DOHH2 (cell line): Measurements from ENCODE around the gene ALDH1L2.

Experiments
- H3F3A ChIP-seq: fragments of 200-600 bp; sonication (generic), shearing (Covaris generic); 2 replicates; pipeline ENCODE4 v1.6.0; 2016; ENCODE audit warnings: antibody characterized with exemption, mild to moderate bottlenecking; ENCODE audit not compliant: control insufficient read depth, insufficient read depth
- H3K27ac ChIP-seq: fragments of 200-600 bp; sonication (generic); 2 replicates; pipeline ENCODE4 v1.5.1; 2014; ENCODE audit warnings: low read depth, mild to moderate bottlenecking, low read length, moderate library complexity
- H3K27me3 ChIP-seq: fragments of 200-600 bp; sonication (generic); 2 replicates; pipeline ENCODE4 v1.6.1; 2014; ENCODE audit warnings: mild to moderate bottlenecking, low read length, mixed read lengths; ENCODE audit not compliant: control insufficient read depth
- H3K36me3 ChIP-seq: fragments of 200-600 bp; sonication (generic); 2 replicates; pipeline ENCODE4 v1.6.1; 2014; ENCODE audit warnings: mild to moderate bottlenecking, low read length, moderate library complexity, mixed read lengths; ENCODE audit not compliant: control insufficient read depth
- H3K4me1 ChIP-seq: fragments of 200-600 bp; sonication (generic); 2 replicates; pipeline ENCODE4 v1.6.1; 2014; ENCODE audit warnings: mild to moderate bottlenecking, low read length, mixed read lengths; ENCODE audit not compliant: control insufficient read depth
- H3K4me2 ChIP-seq: fragments of 200-600 bp; sonication (generic); 2 replicates; pipeline ENCODE4 v1.6.0; 2014; ENCODE audit warnings: mild to moderate bottlenecking, low read length, moderate library complexity
- H3K4me3 ChIP-seq: fragments of 200-600 bp; sonication (generic); 2 replicates; pipeline ENCODE4 v1.5.1; 2014; ENCODE audit warnings: mild to moderate bottlenecking, low read length, mixed read lengths
- H3K79me2 ChIP-seq: fragments of 200-600 bp; sonication (generic); 2 replicates; pipeline ENCODE4 v1.6.1; 2014; ENCODE audit warnings: mild to moderate bottlenecking, low read length, mixed read lengths; ENCODE audit not compliant: control insufficient read depth
- H3K9me2 ChIP-seq: fragments of 200-600 bp; sonication (generic); replicated peaks from 2 replicates; pipeline ENCODE4 v1.6.1; 2014; ENCODE audit warnings: mild to moderate bottlenecking, low read length, mixed read lengths; ENCODE audit not compliant: control insufficient read depth
- H3K9me3 ChIP-seq: fragments of 200-600 bp; sonication (generic); 2 replicates; pipeline ENCODE4 v1.6.1; 2014; ENCODE audit warnings: antibody characterized with exemption, low read length, mixed read lengths; ENCODE audit not compliant: control insufficient read depth, insufficient read depth
- H4K20me1 ChIP-seq: fragments of 200-600 bp; sonication (generic); 2 replicates; pipeline ENCODE4 v1.6.0; 2014; ENCODE audit warnings: low read depth, mild to moderate bottlenecking, antibody characterized with exemption, low read length, moderate library complexity; ENCODE audit not compliant: control insufficient read depth, insufficient read depth
- CTCF ChIP-seq: fragments of 200-600 bp; sonication (generic); IDR thresholded peaks from one replicate; pipeline ENCODE4 v1.5.1; 2014; ENCODE audit warnings: antibody characterized with exemption, mild to moderate bottlenecking, low read depth, low read length; ENCODE audit not compliant: poor library complexity, severe bottlenecking
- EZH2phosphoT487 ChIP-seq: fragments of 200-600 bp; sonication (generic); IDR thresholded peaks from 2 replicates; pipeline ENCODE4 v1.6.1; 2017; ENCODE audit warnings: borderline replicate concordance, mild to moderate bottlenecking, antibody characterized with exemption, low read length, moderate library complexity, mixed read lengths

ALDH1L2 gene

GRCh38 chr12:105104762-105105161 lies 20.5 kb upstream of the ALDH1L2 start:
- H3F3A ChIP-seq = 0 out of 2 replicates have a peak, but pooled peaks cover 3% of the 10 kb centered on the region
- peaks cover 11% of the 10 kb centered on the region for H3K4me1 ChIP-seq
- no peak overlapping the region for H3K4me3 ChIP-seq
- H3K27me3 ChIP-seq = no peaks in the 10 kb centered on the region
- no peaks in the 10 kb centered on the region for H3K9me2 ChIP-seq
- H3K9me3 ChIP-seq = peaks cover 4% of the 10 kb centered on the region; the same call in 1 of the 2 replicates
- H3K4me2 ChIP-seq = no peak overlapping the region
- TF ChIP-seq EZH2phosphoT487 (no peak), CTCF (no peak)
- H4K20me1 ChIP-seq = 0 out of 2 replicates have a peak, but pooled peaks cover 5% of the 10 kb centered on the region
- peaks cover 19% of the 10 kb centered on the region for H3K36me3 ChIP-seq
- H3K79me2 ChIP-seq = peaks cover 22% of the 10 kb centered on the region
- no peak overlapping the region for H3K27ac ChIP-seq

- peaks cover 4% of the 10 kb centered on the region; the same call in 1 of the 2 replicates for H3K9me3 ChIP-seq
- no peak for TF ChIP-seq CTCF
- no peaks in the 10 kb centered on the region for H4K20me1 ChIP-seq
These were observed 18.4 kb upstream of the ALDH1L2 start for GRCh38 chr12:105102673-105103072.

GRCh38 chr12:105100998-105101397 lies 16.7 kb upstream of the ALDH1L2 start:
- no peak for TF ChIP-seq EZH2phosphoT487
- no peak for TF ChIP-seq CTCF
- Histone ChIP-seq H3K9me2 (no peaks in the 10 kb centered on the region), H3K36me3 (no peaks in the 10 kb centered on the region), H3K4me2 (no peak overlapping the region), H3K4me3 (no peak overlapping the region), H3K79me2 (no peaks in the 10 kb centered on the region), H3K27ac (no peak overlapping the region), H3K9me3 (peaks cover 4% of the 10 kb centered on the region; the same call in 1 of the 2 replicates), H4K20me1 (no peaks in the 10 kb centered on the region), H3F3A (no peaks in the 10 kb centered on the region), H3K27me3 (no peaks in the 10 kb centered on the region), H3K4me1 (peaks cover under 1% of the 10 kb centered on the region)

More at GRCh38 chr12:105102673-105103072, 18.4 kb upstream of the ALDH1L2 start:
- Histone ChIP-seq H3K27ac (no peak overlapping the region), H3K36me3 (peaks cover under 1% of the 10 kb centered on the region), H3K9me2 (no peaks in the 10 kb centered on the region), H3K4me1 (peaks cover 9% of the 10 kb centered on the region), H3K27me3 (no peaks in the 10 kb centered on the region), H3F3A (no peaks in the 10 kb centered on the region), H3K4me2 (no peak overlapping the region), H3K79me2 (peaks cover 1% of the 10 kb centered on the region), H3K4me3 (no peak overlapping the region)
